HG03442 (cell line): Measurements from ENCODE around the gene UBL7.

Source experiments
- ATAC-seq: cut with Tn5 transposase; IDR thresholded peaks from one replicate; pipeline ENCODE4 v1.9.1; 2021; ENCODE audit warnings: mild to moderate bottlenecking, moderate library complexity; ENCODE audit not compliant: unreplicated experiment

Gene UBL7

GRCh38 chr15:74409225-74409624 is 51.7 kb downstream of the UBL7 start:
- ATAC-seq, result no peak

- no peak for ATAC-seq
Measured at GRCh38 chr15:74408815-74409214, 52.1 kb downstream of the UBL7 start.

- no peak for ATAC-seq
Measured at GRCh38 chr15:74408385-74408784, 52.6 kb downstream of the UBL7 start.

- ATAC-seq, result no peak
Measured at GRCh38 chr15:74406992-74407705, 53.8 kb downstream of the UBL7 start.

GRCh38 chr15:74406517-74406916 is 54.4 kb downstream of the UBL7 start:
- ATAC-seq, result no peak

GRCh38 chr15:74405823-74406222 is 55.1 kb downstream of the UBL7 start:
- no peak for ATAC-seq

- peak; percentile 29 for ATAC-seq
Measured at GRCh38 chr15:74403991-74404563, 56.9 kb downstream of the UBL7 start.

GRCh38 chr15:74403588-74403919 is 57.4 kb downstream of the UBL7 start:
- no peak for ATAC-seq

- peak; percentile 25 for ATAC-seq
Measured at GRCh38 chr15:74402873-74403587, 57.9 kb downstream of the UBL7 start.

- no peak for ATAC-seq
Measured at GRCh38 chr15:74402337-74402841, 58.6 kb downstream of the UBL7 start.

- no peak for ATAC-seq
Measured at GRCh38 chr15:74400915-74401757, 59.8 kb downstream of the UBL7 start.

GRCh38 chr15:74400313-74400860 is 60.6 kb downstream of the UBL7 start:
- no peak for ATAC-seq

- ATAC-seq, result no peak
Measured at GRCh38 chr15:74399511-74400312, 61.2 kb downstream of the UBL7 start.

GRCh38 chr15:74399100-74399499 is 61.9 kb downstream of the UBL7 start:
- ATAC-seq, result no peak

GRCh38 chr15:74398183-74398582 is 62.8 kb downstream of the UBL7 start:
- ATAC-seq, result no peak

- ATAC-seq, result peak; percentile 26
Measured at GRCh38 chr15:74397239-74398068, 63.5 kb downstream of the UBL7 start.

- ATAC-seq, result no peak
Measured at GRCh38 chr15:74396445-74397238, 64.3 kb downstream of the UBL7 start.

- ATAC-seq, result no peak
Measured at GRCh38 chr15:74396146-74396438, 64.9 kb downstream of the UBL7 start.
